H1 (cell line): ENCODE data around the gene SRSF9. TPM values are rescaled to one million over a fixed set of nuclear protein-coding genes. Genes with fewer than 3 reads are reported as not detected.

ENCODE experiments used
- RAD21 ChIP-seq, 2 experiments: IDR thresholded peaks in 1 of 2; conservative IDR thresholded peaks in 1 of 2; 2 replicates each; pipeline ENCODE4 v1.6.1; 2011; ENCODE audit warnings: low read depth in 2 of 2, low read length in 2 of 2, improper control_type of control experiment in 1 of 2, inconsistent platforms in 1 of 2, mild to moderate bottlenecking in 1 of 2, moderate library complexity in 1 of 2
- SRF ChIP-seq: IDR thresholded peaks from 2 replicates; pipeline ENCODE4 v1.6.1; 2011; ENCODE audit warnings: mild to moderate bottlenecking, low read depth, low read length, moderate library complexity
- polyA plus RNA-seq, 7 experiments: library from polyadenylated mRNA; depleted of rRNA in 3 of 7; stranded (reverse) in 5 of 7; unstranded in 2 of 7; fragments of >200 nt in 5 of 7; fragments of 200-250 nt in 2 of 7; gene quantifications; 1 replicate in 5 of 7; 2 replicates in 1 of 7; 4 replicates in 1 of 7; pipeline versions ENCODE4 v1.2.1 to v1.2.3, GENCODE V29; 2011 to 2013; ENCODE audit warnings: missing spikeins in 2 of 7, mixed read lengths in 2 of 7
- total RNA-seq: library from RNA; stranded (reverse); fragmentation: NEBNext Ultra II Directional; extraction: Animal tissue kit (Norgen Biotek cat#: 25700); gene quantifications from 2 replicates; pipeline ENCODE4 v1.2.1, GENCODE V29; 2021

The SRSF9 gene
- total and polyA plus RNA-seq, 2 of the 8 experiments (the other 6 are each of a cell fraction or from before 2014, with no cell fraction given): 172 to 304 TPM

GRCh38 chr12:120472521-120472920 is 3.0 kb upstream of the SRSF9 start (continued):
- TF ChIP-seq RAD21 (IDR thresholded peaks at IDR 0.05 in 1 of 2, conservative IDR thresholded peaks at IDR 0.05 in 1 of 2; ENCODE audit: low read depth in 2 of 2, low read length in 2 of 2): no peak
- no peak for TF ChIP-seq SRF
